SK-N-SH treated with all-trans-retinoic acid at 6 μM for 48 hours (cell line): ENCODE measurements around the gene STAT2.

Experiments used
- ATAC-seq: fragments of 200-7000 bp; cut with Tn5 transposase; 3 replicates; pipeline ENCODE4 v1.9.1; 2020; ENCODE audit warnings: mild to moderate bottlenecking, moderate library complexity
- ARNTL ChIP-seq: fragments of 450-650 bp; formaldehyde crosslinking; IDR thresholded peaks from 2 replicates; pipeline ENCODE4 v1.5.0; 2020; ENCODE audit warnings: low read depth, mild to moderate bottlenecking, moderate library complexity, borderline replicate concordance
- BACH2 ChIP-seq: fragments of 250-450 bp; sonication (Bioruptor Pico); IDR thresholded peaks from 2 replicates; pipeline ENCODE4 v1.9.0; 2021; ENCODE audit warnings: mild to moderate bottlenecking, borderline replicate concordance
- CREB5 ChIP-seq: fragments of 250-450 bp; sonication (Bioruptor Pico); IDR thresholded peaks from 2 replicates; pipeline ENCODE4 v1.5.1; 2020; ENCODE audit warnings: low read depth, mild to moderate bottlenecking, moderate library complexity
- CSDC2 ChIP-seq: fragments of 250-450 bp; sonication (Bioruptor Pico); IDR thresholded peaks from 2 replicates; pipeline ENCODE4 v1.5.0; 2020; ENCODE audit warnings: mild to moderate bottlenecking, moderate library complexity
- ESRRG ChIP-seq: fragments of 250-450 bp; sonication (Bioruptor Pico); IDR thresholded peaks from 2 replicates; pipeline ENCODE4 v1.6.1; 2021; ENCODE audit warnings: mild to moderate bottlenecking
- GLIS3 ChIP-seq: fragments of 250-450 bp; sonication (Bioruptor Pico); IDR thresholded peaks from 2 replicates; pipeline ENCODE4 v1.5.0; 2020; ENCODE audit warnings: mild to moderate bottlenecking, moderate library complexity
- ISL1 ChIP-seq: fragments of 250-450 bp; sonication (Bioruptor Pico); IDR thresholded peaks from 2 replicates; pipeline ENCODE4 v2.1.2; 2022; ENCODE audit warnings: mild to moderate bottlenecking, moderate library complexity
- OSR1 ChIP-seq: fragments of 250-450 bp; sonication (Bioruptor Pico); IDR thresholded peaks from 2 replicates; pipeline ENCODE4 v1.8.0; 2022; ENCODE audit warnings: moderate library complexity, mild to moderate bottlenecking, inconsistent platforms
- PATZ1 ChIP-seq: fragments of 250-450 bp; sonication (Bioruptor Pico); IDR thresholded peaks from 2 replicates; pipeline ENCODE4 v1.8.0; 2020; ENCODE audit warnings: mild to moderate bottlenecking, moderate library complexity, borderline replicate concordance
- PPARA ChIP-seq: fragments of 250-450 bp; sonication (Bioruptor Pico); IDR thresholded peaks from 2 replicates; pipeline ENCODE4 v1.5.0; 2020; ENCODE audit warnings: mild to moderate bottlenecking, borderline replicate concordance
- RARB ChIP-seq: fragments of 250-450 bp; sonication (Bioruptor Pico); IDR thresholded peaks from 2 replicates; pipeline ENCODE4 v1.8.0; 2021; ENCODE audit warnings: mild to moderate bottlenecking, moderate library complexity
- TCF4 ChIP-seq: fragments of 250-450 bp; sonication (Bioruptor Pico); IDR thresholded peaks from 2 replicates; pipeline ENCODE4 v1.8.0; 2021; ENCODE audit warnings: mild to moderate bottlenecking, moderate library complexity, borderline replicate concordance
- TOX ChIP-seq: fragments of 250-450 bp; sonication (Bioruptor Pico); IDR thresholded peaks from 2 replicates; pipeline ENCODE4 v1.8.0; 2021; ENCODE audit warnings: mild to moderate bottlenecking, moderate library complexity, borderline replicate concordance
- TSHZ2 ChIP-seq: fragments of 250-450 bp; sonication (Bioruptor Pico); IDR thresholded peaks from 2 replicates; pipeline ENCODE4 v1.5.0; 2020; ENCODE audit warnings: mild to moderate bottlenecking, moderate library complexity
- ZC3H10 ChIP-seq: fragments of 250-450 bp; sonication (Bioruptor Pico); IDR thresholded peaks from 2 replicates; pipeline ENCODE4 v1.5.1; 2021; ENCODE audit warnings: mild to moderate bottlenecking, moderate library complexity
- ZFP3 ChIP-seq: fragments of 250-450 bp; sonication (Bioruptor Pico); IDR thresholded peaks from 2 replicates; pipeline ENCODE4 v1.5.0; 2020; ENCODE audit warnings: mild to moderate bottlenecking, moderate library complexity
- ZNF565 ChIP-seq: fragments of 450-650 bp; formaldehyde crosslinking; conservative IDR thresholded peaks from 2 replicates; pipeline ENCODE4 v1.5.0; 2020; ENCODE audit warnings: low read depth, mild to moderate bottlenecking, moderate library complexity
- ZNF70 ChIP-seq: fragments of 450-650 bp; formaldehyde crosslinking; IDR thresholded peaks from 2 replicates; pipeline ENCODE4 v1.5.0; 2020; ENCODE audit warnings: mild to moderate bottlenecking, moderate library complexity
- TF ChIP-seq, protein P1 (sequence below): fragments of 250-450 bp; sonication (Bioruptor Pico); IDR thresholded peaks from 2 replicates; pipeline ENCODE4 v1.8.0; 2021; ENCODE audit warnings: low read depth, mild to moderate bottlenecking, moderate library complexity, borderline replicate concordance
- TF ChIP-seq, protein P2 (sequence below): fragments of 250-450 bp; sonication (Bioruptor Pico); IDR thresholded peaks from 2 replicates; pipeline ENCODE4 v1.5.1; 2021; ENCODE audit warnings: mild to moderate bottlenecking, moderate library complexity

Gene STAT2

GRCh38 chr12:56317675-56318074, 42.2 kb downstream of the STAT2 start:
- no peak for ATAC-seq

GRCh38 chr12:56315622-56316473, 44.1 kb downstream of the STAT2 start, which contains the start of gene CNPY2:
TSS of gene CNPY2 (minus strand) at chr12:56315988. CDS start at chr12:56315217, 771 bp downstream.
- ATAC-seq, result peak; percentile 96
- TF ChIP-seq RARB (CRISPR knock-in tag) (no peak), GLIS3 (peak; percentile 29; the same call in 1 of the 2 replicates)

More at GRCh38 chr12:56317675-56318074, 42.2 kb downstream of the STAT2 start:
- TF ChIP-seq TCF4 (CRISPR knock-in tag) (no peak), ESRRG (CRISPR knock-in tag) (no peak), ISL1 (CRISPR knock-in tag) (no peak), TSHZ2 (CRISPR knock-in tag) (no peak), GLIS3 (no peak), RARB (CRISPR knock-in tag) (no peak), TOX (no peak), ZNF70 (CRISPR knock-in tag) (no peak), CREB5 (no peak), OSR1 (CRISPR knock-in tag) (no peak), PATZ1 (CRISPR knock-in tag) (no peak), ZFP3 (no peak), ARNTL (CRISPR knock-in tag) (no peak), BACH2 (no peak), ZC3H10 (CRISPR knock-in tag) (no peak)
- TF ChIP-seq, protein P1, sequence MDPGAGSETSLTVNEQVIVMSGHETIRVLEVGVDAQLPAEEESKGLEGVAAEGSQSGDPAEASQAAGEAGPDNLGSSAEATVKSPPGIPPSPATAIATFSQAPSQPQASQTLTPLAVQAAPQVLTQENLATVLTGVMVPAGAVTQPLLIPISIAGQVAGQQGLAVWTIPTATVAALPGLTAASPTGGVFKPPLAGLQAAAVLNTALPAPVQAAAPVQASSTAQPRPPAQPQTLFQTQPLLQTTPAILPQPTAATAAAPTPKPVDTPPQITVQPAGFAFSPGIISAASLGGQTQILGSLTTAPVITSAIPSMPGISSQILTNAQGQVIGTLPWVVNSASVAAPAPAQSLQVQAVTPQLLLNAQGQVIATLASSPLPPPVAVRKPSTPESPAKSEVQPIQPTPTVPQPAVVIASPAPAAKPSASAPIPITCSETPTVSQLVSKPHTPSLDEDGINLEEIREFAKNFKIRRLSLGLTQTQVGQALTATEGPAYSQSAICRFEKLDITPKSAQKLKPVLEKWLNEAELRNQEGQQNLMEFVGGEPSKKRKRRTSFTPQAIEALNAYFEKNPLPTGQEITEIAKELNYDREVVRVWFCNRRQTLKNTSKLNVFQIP (CRISPR knock-in tag), result no peak

DNA sequence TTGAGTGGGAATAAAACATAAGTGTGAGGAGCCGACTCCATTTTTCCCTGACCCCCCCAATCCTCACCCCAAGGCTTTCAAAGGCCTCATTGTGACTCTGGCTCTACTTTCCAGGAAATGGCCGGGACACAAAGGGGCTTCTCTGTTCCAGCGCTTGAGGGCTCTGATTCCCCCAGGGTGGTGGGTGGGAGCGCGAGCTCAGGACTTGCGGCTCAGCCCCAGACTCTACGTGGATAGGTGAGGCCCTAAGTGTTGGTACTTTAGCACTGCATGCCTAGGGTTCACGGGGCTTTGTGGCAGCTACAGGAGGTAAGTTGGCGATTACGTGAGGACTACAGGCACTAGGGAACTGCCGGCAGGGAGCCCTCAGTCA, 44.7 kb downstream of the STAT2 start:
- TF ChIP-seq ZNF70 (CRISPR knock-in tag) (no peak), BACH2 (no peak), CSDC2 (CRISPR knock-in tag) (no peak), ISL1 (CRISPR knock-in tag) (no peak), RARB (CRISPR knock-in tag) (no peak), TSHZ2 (CRISPR knock-in tag) (no peak), ZFP3 (no peak), ZC3H10 (CRISPR knock-in tag) (no peak), GLIS3 (no peak), ESRRG (CRISPR knock-in tag) (no peak), ZNF565 (CRISPR knock-in tag) (no peak), PPARA (no peak), ARNTL (CRISPR knock-in tag) (no peak)
- TF ChIP-seq, protein P2, sequence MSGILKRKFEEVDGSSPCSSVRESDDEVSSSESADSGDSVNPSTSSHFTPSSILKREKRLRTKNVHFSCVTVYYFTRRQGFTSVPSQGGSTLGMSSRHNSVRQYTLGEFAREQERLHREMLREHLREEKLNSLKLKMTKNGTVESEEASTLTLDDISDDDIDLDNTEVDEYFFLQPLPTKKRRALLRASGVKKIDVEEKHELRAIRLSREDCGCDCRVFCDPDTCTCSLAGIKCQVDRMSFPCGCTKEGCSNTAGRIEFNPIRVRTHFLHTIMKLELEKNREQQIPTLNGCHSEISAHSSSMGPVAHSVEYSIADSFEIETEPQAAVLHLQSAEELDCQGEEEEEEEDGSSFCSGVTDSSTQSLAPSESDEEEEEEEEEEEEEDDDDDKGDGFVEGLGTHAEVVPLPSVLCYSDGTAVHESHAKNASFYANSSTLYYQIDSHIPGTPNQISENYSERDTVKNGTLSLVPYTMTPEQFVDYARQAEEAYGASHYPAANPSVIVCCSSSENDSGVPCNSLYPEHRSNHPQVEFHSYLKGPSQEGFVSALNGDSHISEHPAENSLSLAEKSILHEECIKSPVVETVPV (CRISPR knock-in tag), result no peak
- ATAC-seq, result no peak; the same call in 1 of the 3 replicates
